PC-9 (cell line): Measurements from ENCODE around the gene DEPDC4.

ENCODE experiments used
- CTCF ChIP-seq: fragments of 200-600 bp; sonication (generic); conservative IDR thresholded peaks from 2 replicates; pipeline ENCODE4 v1.6.1; 2017; ENCODE audit warnings: mixed run types, antibody characterized with exemption, mild to moderate bottlenecking, moderate library complexity
- EZH2 ChIP-seq: fragments of 200-600 bp; sonication (generic); IDR thresholded peaks from 2 replicates; pipeline ENCODE4 v1.8.0; 2017; ENCODE audit warnings: antibody characterized with exemption, low read depth

- TF ChIP-seq CTCF (no peak), EZH2 (no peak)
Measured at GRCh38 chr12:100221523-100221922, 45.4 kb downstream of the DEPDC4 start.
